GM12865 (cell line): ENCODE data around the gene PDE3A.

Experiments
- DNase-seq: peaks from one replicate; pipeline ENCODE4 v3.0.0; 2010; ENCODE audit warnings: low read depth
- H3K4me3 ChIP-seq: 2 replicates; pipeline ENCODE4 v1.5.1; 2011; ENCODE audit warnings: mild to moderate bottlenecking, low read depth, low read length, control low read depth
- TF ChIP-seq, protein P1 (sequence below): IDR thresholded peaks from 2 replicates; pipeline ENCODE4 v1.5.1; 2011; ENCODE audit warnings: low read length, control low read depth, low read depth, inconsistent platforms; ENCODE audit not compliant: insufficient read depth; ENCODE audit errors: missing control alignments

Gene PDE3A

DNA sequence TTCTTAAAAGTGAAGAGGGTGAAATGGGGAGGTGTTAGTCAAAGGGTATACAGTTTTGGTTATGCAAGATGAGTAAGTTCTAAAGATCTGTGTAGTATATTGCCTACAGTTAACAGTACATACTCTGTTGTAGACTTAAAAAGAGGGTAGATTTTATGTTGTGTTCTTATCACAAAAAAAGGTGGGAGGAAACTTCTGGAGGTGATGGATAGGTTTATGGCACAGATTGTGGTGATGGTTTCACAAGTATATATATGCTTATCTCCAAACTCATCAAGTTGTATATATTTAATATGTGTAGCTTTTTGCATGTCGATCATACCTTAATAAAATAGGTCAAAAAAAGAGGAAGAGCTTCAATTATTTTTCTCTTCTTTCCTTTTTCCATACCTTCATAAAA is 64.0 kb downstream of the PDE3A start:
- DNase-seq: no peak
- TF ChIP-seq, protein P1, sequence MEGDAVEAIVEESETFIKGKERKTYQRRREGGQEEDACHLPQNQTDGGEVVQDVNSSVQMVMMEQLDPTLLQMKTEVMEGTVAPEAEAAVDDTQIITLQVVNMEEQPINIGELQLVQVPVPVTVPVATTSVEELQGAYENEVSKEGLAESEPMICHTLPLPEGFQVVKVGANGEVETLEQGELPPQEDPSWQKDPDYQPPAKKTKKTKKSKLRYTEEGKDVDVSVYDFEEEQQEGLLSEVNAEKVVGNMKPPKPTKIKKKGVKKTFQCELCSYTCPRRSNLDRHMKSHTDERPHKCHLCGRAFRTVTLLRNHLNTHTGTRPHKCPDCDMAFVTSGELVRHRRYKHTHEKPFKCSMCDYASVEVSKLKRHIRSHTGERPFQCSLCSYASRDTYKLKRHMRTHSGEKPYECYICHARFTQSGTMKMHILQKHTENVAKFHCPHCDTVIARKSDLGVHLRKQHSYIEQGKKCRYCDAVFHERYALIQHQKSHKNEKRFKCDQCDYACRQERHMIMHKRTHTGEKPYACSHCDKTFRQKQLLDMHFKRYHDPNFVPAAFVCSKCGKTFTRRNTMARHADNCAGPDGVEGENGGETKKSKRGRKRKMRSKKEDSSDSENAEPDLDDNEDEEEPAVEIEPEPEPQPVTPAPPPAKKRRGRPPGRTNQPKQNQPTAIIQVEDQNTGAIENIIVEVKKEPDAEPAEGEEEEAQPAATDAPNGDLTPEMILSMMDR: no peak
- H3K4me3 ChIP-seq: no peak overlapping the region

- no peak for DNase-seq
- no peak overlapping the region for H3K4me3 ChIP-seq
- TF ChIP-seq, protein P1: no peak
These were observed 66.7 kb downstream of the PDE3A start for GRCh38 chr12:20434996-20435395.

- no peak overlapping the region for H3K4me3 ChIP-seq
- TF ChIP-seq, protein P1: no peak
- no peak for DNase-seq
These were observed 68.0 kb downstream of the PDE3A start for GRCh38 chr12:20436316-20436715.

DNA sequence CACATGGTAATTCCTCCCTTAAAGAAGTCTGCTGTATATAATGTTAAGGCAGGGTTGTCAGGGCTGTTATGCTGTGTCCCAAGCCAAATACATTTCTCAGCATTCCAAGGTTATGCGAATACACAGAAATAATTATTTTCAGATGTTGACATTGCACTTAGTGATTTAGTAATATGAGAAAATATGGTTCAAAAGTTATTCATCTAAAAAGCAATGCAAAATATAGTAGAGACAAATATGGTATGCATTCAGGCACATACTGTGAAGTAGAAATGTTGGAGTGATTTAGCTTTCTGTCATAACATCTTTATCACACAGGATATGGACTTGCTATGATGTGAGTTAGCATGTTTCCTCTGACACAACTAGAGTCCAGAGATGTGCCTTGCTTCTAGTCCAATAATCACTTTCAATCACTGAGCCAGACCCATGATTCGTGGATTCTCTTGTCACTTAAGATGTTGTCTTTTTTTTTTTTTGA is 70.0 kb downstream of the PDE3A start:
- TF ChIP-seq, protein P1: no peak
- DNase-seq: no peak
- H3K4me3 ChIP-seq: no peak overlapping the region

GRCh38 chr12:20439626-20440025 is 71.3 kb downstream of the PDE3A start:
- TF ChIP-seq, protein P1: no peak
- no peak for DNase-seq
- H3K4me3 ChIP-seq: no peak overlapping the region

- TF ChIP-seq, protein P1: no peak
- H3K4me3 ChIP-seq: no peak overlapping the region
- DNase-seq: no peak
These were observed 72.1 kb downstream of the PDE3A start for GRCh38 chr12:20440408-20440807.

GRCh38 chr12:20442322-20442721 is 74.0 kb downstream of the PDE3A start:
- no peak overlapping the region for H3K4me3 ChIP-seq
- TF ChIP-seq, protein P1: no peak
- no peak for DNase-seq
